Spleen (tissue), 11 donors: ENCODE measurements around the gene IFI44L. TPM values are rescaled to one million over a fixed set of nuclear protein-coding genes. Genes with fewer than 3 reads are reported as not detected.

Source experiments
- DNase-seq: peaks from one replicate; pipeline ENCODE4 v3.0.0-alpha.2; 2020
- H3K27ac ChIP-seq, 8 donors: fragments of 200-600 bp; sonication (generic) in 7 of 8; 1 replicate in 4 of 8; 2 replicates in 4 of 8; pipeline versions ENCODE4 v1.5.0 to v1.8.0; 2016 to 2021; ENCODE audit warnings: inconsistent platforms in 4 of 8, mild to moderate bottlenecking in 4 of 8, moderate library complexity in 1 of 8
- H3K27me3 ChIP-seq, 7 donors: fragments of 200-600 bp; sonication (generic) in 6 of 7; replicated peaks in 1 of 7; 1 replicate in 4 of 7; 2 replicates in 3 of 7; pipeline versions ENCODE4 v1.5.0 to v1.8.0; 2016 to 2021; ENCODE audit warnings: inconsistent platforms in 3 of 7, mild to moderate bottlenecking in 1 of 7
- H3K36me3 ChIP-seq, 6 donors: fragments of 200-600 bp; sonication (generic) in 5 of 6; 1 replicate in 4 of 6; 2 replicates in 2 of 6; pipeline versions ENCODE4 v1.5.0 to v1.8.0; 2016 to 2021; ENCODE audit warnings: inconsistent platforms in 2 of 6
- H3K4me1 ChIP-seq, 6 donors: fragments of 200-600 bp; sonication (generic) in 5 of 6; 1 replicate in 3 of 6; 2 replicates in 3 of 6; pipeline versions ENCODE4 v1.5.0 to v1.8.0; 2016 to 2021; ENCODE audit warnings: inconsistent platforms in 3 of 6
- H3K4me3 ChIP-seq, 8 donors: fragments of 200-600 bp; sonication (generic) in 7 of 8; 1 replicate in 4 of 8; 2 replicates in 4 of 8; pipeline versions ENCODE4 v1.5.0 to v1.8.0; 2016 to 2021; ENCODE audit warnings: inconsistent platforms in 4 of 8, mild to moderate bottlenecking in 4 of 8, moderate library complexity in 2 of 8
- H3K9me3 ChIP-seq, 8 donors: fragments of 200-600 bp; sonication (generic) in 7 of 8; 1 replicate in 4 of 8; 2 replicates in 4 of 8; pipeline versions ENCODE4 v1.5.0 to v1.8.0; 2016 to 2021; ENCODE audit warnings: inconsistent platforms in 4 of 8
- CTCF ChIP-seq, 11 experiments: fragments of 200-600 bp in 7 of 11; fragments of 450-650 bp in 4 of 11; sonication (generic) in 4 of 11; IDR thresholded peaks in 8 of 11; conservative IDR thresholded peaks in 3 of 11; 1 replicate in 7 of 11; 2 replicates in 4 of 11; pipeline versions ENCODE4 v1.4.0 to v1.8.0; 2016 to 2021; ENCODE audit warnings: antibody characterized with exemption in 11 of 11, inconsistent platforms in 4 of 11, mild to moderate bottlenecking in 1 of 11
- POLR2A ChIP-seq, 3 donors: fragments of 450-650 bp; IDR thresholded peaks; one replicate each; pipeline ENCODE4 v1.5.1; 2017; ENCODE audit warnings: antibody characterized with exemption in 3 of 3, mild to moderate bottlenecking in 1 of 3
- POLR2AphosphoS5 ChIP-seq, 3 donors: sonication (generic); formaldehyde crosslinking; IDR thresholded peaks; one replicate each; pipeline ENCODE4 v1.5.1; 2017; ENCODE audit warnings: antibody characterized with exemption in 3 of 3
- WGBS, 5 donors: extraction: QIAGEN DNeasy Blood & Tissue Kit in 3 of 5; methylation state at CpG; one replicate each; pipeline versions ENCODE4 v1.1.5 to v1.1.7; 2013 to 2018; 5-methylcytosine and 5-hydroxymethylcytosine counted together
- intact Hi-C: fragments of 100-400 bp; cut with DNase I; formaldehyde crosslinking; loops from one replicate; pipeline ENCODE4 v1.15.0; 2023; ENCODE audit warnings: low total_unique reads
- polyA plus RNA-seq, 3 donors: library from polyadenylated mRNA; stranded (reverse); fragments of 200-250 nt; gene quantifications; one replicate each; pipeline ENCODE4 v1.2.1, GENCODE V29; 2013
- total RNA-seq, 7 donors: library from RNA; depleted of rRNA in 3 of 7; stranded (reverse); fragments of >200 nt in 3 of 7; fragmentation: NEBNext Ultra II Directional in 4 of 7; extraction: Animal tissue kit (Norgen Biotek cat#: 25700) in 4 of 7; gene quantifications; one replicate each; pipeline versions ENCODE4 v1.1.0 to v1.2.1, GENCODE V29; 2016 to 2021
- donor health status: healthy with polysubstance abuse.
- donor health status: DM: no; HTN: no; CAD: no; lungs with moderate emphysema.
- donor health status: DM: no; HTN: no; CAD: no.
- donor health status: Bipolar disorder and iron deficiency.
- donor health status: healthy.
- donor health status: DM: no; HTN: no; CAD: no.
- donor health status: DM: yes; HTN: yes; CAD: no.

IFI44L gene
- total and polyA plus RNA-seq, 10 donors, result 10.3 to 60.3 (median 27.6) TPM

- H3K4me1 ChIP-seq, result no peaks in the 10 kb centered on the region
- DNase-seq, result no peak
- H3K27me3 ChIP-seq, result no peaks in the 10 kb centered on the region
- intact Hi-C loops, result no loop called here
- no peak overlapping the region for H3K4me3 ChIP-seq
- TF ChIP-seq POLR2A (IDR thresholded peaks at IDR 0.05) (no peak), CTCF (IDR thresholded peaks at IDR 0.05 in 8 of 11, conservative IDR thresholded peaks at IDR 0.05 in 3 of 11) (no peak), POLR2AphosphoS5 (IDR thresholded peaks at IDR 0.05) (no peak)
- 64 to 81% (median 76%) methylated on average over 1 of the region's 1 CpG for WGBS, 5 donors
- H3K36me3 ChIP-seq, result no peaks in the 10 kb centered on the region
- H3K27ac ChIP-seq, result no peak overlapping the region
- H3K9me3 ChIP-seq, result no peaks in the 10 kb centered on the region
Measured at GRCh38 chr1:78586572-78586971, 33.7 kb upstream of the IFI44L start.

- 84 to 95% (median 88%) methylated on average over 1 of the region's 1 CpG for WGBS, 5 donors
Measured at GRCh38 chr1:78587211-78587610, 33.0 kb upstream of the IFI44L start.

GRCh38 chr1:78591971-78592370, 28.3 kb upstream of the IFI44L start:
- Histone ChIP-seq H3K27me3 (no peaks in the 10 kb centered on the region), H3K27ac (no peak overlapping the region), H3K36me3 (no peaks in the 10 kb centered on the region), H3K4me1 (no peaks in the 10 kb centered on the region), H3K4me3 (no peak overlapping the region), H3K9me3 (peaks cover 0 to 12% (median 8%) of the 10 kb centered on the region in 8 donors)
- no peak for TF ChIP-seq CTCF (IDR thresholded peaks at IDR 0.05 in 8 of 11, conservative IDR thresholded peaks at IDR 0.05 in 3 of 11)
- no peak for TF ChIP-seq POLR2A (IDR thresholded peaks at IDR 0.05)
- TF ChIP-seq POLR2AphosphoS5 (IDR thresholded peaks at IDR 0.05), result no peak
- DNase-seq, result no peak
- intact Hi-C loops, result no loop called here
- 57 to 75% (median 67%) methylated on average over 4 of the region's 4 CpGs for WGBS, 5 donors

More at GRCh38 chr1:78587211-78587610, 33.0 kb upstream of the IFI44L start:
- intact Hi-C loops, result no loop called here
- TF ChIP-seq POLR2AphosphoS5 (IDR thresholded peaks at IDR 0.05) (no peak), POLR2A (IDR thresholded peaks at IDR 0.05) (no peak), CTCF (IDR thresholded peaks at IDR 0.05 in 8 of 11, conservative IDR thresholded peaks at IDR 0.05 in 3 of 11) (no peak)
- Histone ChIP-seq H3K9me3 (no peaks in the 10 kb centered on the region), H3K4me3 (no peak overlapping the region), H3K36me3 (no peaks in the 10 kb centered on the region), H3K27me3 (no peaks in the 10 kb centered on the region), H3K4me1 (no peaks in the 10 kb centered on the region), H3K27ac (no peak overlapping the region)
- DNase-seq, result no peak

GRCh38 chr1:78599294-78599693, 21.0 kb upstream of the IFI44L start:
- Histone ChIP-seq H3K27me3 (no peaks in the 10 kb centered on the region), H3K9me3 (peaks cover 0 to 12% (median 7%) of the 10 kb centered on the region in 8 donors), H3K27ac (no peak overlapping the region), H3K4me3 (no peak overlapping the region), H3K4me1 (no peaks in the 10 kb centered on the region), H3K36me3 (no peaks in the 10 kb centered on the region)
- 63 to 74% (median 69%) methylated on average over 4 of the region's 4 CpGs for WGBS, 5 donors
- intact Hi-C loops, result no loop called here
- no peak for DNase-seq
- TF ChIP-seq CTCF (IDR thresholded peaks at IDR 0.05 in 8 of 11, conservative IDR thresholded peaks at IDR 0.05 in 3 of 11), result no peak
- TF ChIP-seq POLR2A (IDR thresholded peaks at IDR 0.05), result no peak
- TF ChIP-seq POLR2AphosphoS5 (IDR thresholded peaks at IDR 0.05), result no peak
